GM18499 (cell line): ENCODE results near the gene ZNF574.
"Not testable (repeated sequence)": the region's sequence is repeated elsewhere in the genome, so short reads cannot be mapped to it uniquely, and the experiment has no call there.

Source experiments
- ATAC-seq: cut with Tn5 transposase; IDR thresholded peaks from one replicate; pipeline ENCODE4 v1.9.1; 2021; ENCODE audit warnings: moderate number of reproducible peaks; ENCODE audit not compliant: insufficient read depth, unreplicated experiment

Gene ZNF574, protein sequence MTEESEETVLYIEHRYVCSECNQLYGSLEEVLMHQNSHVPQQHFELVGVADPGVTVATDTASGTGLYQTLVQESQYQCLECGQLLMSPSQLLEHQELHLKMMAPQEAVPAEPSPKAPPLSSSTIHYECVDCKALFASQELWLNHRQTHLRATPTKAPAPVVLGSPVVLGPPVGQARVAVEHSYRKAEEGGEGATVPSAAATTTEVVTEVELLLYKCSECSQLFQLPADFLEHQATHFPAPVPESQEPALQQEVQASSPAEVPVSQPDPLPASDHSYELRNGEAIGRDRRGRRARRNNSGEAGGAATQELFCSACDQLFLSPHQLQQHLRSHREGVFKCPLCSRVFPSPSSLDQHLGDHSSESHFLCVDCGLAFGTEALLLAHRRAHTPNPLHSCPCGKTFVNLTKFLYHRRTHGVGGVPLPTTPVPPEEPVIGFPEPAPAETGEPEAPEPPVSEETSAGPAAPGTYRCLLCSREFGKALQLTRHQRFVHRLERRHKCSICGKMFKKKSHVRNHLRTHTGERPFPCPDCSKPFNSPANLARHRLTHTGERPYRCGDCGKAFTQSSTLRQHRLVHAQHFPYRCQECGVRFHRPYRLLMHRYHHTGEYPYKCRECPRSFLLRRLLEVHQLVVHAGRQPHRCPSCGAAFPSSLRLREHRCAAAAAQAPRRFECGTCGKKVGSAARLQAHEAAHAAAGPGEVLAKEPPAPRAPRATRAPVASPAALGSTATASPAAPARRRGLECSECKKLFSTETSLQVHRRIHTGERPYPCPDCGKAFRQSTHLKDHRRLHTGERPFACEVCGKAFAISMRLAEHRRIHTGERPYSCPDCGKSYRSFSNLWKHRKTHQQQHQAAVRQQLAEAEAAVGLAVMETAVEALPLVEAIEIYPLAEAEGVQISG

DNA sequence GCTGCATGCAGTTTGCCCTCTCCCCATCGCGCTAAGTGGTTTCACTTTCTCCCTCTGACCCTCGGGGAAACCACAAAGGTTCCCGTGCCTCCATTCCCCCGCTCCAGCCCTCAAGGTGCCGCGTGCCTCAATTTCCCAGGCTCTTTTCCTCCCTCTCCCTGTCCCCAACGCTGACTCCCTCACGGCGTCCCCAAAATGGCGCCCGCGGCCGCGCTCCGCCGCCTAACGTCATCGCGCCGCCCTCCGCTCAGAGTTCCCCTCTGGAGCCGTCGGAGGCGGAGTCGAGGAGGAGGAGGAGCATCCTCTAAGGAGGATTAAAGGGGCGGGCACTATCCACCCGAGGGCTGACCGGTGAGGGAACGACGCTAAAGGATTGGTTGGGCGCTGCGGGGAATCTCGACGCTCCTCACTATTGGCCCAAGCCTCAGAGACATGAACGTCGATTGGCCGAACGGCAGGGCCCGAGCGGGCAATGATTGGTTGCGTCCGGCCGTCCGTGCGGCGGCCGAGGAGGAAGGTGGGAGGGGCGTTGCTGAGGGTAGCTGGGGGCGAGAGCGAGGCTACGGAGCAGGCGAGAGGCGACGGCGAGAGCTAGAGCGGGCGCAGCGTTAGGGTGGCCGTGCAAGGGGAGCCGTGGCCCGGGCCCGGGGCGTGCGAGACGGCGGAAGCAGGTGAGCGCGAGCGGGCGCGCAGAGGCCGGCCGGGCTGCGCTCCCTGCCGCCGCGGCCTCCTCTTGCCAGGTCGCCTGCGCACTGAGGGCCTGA, at the start of gene ZNF574:
ZNF574 (plus strand) TSS at position 551 of the 764 bp plus-strand sequence. CDS start 2,441 bp downstream, outside the sequence.
- peak; percentile 90 for ATAC-seq

DNA sequence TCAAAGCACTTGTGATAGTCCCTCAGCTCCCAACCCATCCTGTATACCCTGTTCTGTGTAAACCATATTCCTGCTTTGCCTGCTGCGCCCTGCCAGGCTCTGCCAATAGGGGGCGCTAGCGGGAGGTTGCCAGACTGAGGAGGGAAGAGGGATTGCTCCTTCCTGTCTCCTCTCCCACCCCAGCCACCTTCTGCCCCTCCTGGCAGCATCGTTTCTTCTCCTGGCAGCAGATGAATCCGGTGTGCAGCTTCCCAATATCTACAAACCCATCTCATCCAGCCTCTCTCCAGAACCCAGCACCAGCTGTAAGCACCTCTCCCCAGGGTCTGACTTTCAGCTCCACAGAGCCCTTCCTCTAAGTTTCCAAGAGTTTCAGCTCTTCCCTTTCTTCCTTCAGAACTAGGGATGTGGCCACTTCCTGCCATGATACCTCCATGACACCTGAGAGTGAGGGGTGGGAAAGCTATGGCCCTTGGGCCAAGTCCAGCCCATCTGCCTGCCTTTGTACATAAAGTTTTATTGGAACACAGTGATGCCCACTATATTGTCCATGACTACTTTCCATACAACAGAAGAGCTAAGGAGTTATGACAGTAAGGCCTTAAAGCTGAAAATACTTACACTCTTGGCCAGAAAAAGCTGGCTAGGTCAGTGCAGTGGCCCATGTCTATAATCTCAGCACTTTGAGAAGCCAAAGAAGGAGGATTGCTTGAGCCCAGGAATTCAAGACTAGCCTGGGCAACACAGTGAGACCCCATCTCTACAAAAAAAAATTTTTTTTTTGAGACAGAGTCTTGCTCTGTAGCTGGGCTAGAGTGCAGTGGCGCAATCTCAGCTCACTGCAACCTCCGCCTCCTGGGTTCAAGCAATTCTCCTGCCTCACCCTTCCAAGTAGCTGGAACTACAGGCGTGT, 47.4 kb upstream of the ZNF574 start:
- no peak for ATAC-seq

DNA sequence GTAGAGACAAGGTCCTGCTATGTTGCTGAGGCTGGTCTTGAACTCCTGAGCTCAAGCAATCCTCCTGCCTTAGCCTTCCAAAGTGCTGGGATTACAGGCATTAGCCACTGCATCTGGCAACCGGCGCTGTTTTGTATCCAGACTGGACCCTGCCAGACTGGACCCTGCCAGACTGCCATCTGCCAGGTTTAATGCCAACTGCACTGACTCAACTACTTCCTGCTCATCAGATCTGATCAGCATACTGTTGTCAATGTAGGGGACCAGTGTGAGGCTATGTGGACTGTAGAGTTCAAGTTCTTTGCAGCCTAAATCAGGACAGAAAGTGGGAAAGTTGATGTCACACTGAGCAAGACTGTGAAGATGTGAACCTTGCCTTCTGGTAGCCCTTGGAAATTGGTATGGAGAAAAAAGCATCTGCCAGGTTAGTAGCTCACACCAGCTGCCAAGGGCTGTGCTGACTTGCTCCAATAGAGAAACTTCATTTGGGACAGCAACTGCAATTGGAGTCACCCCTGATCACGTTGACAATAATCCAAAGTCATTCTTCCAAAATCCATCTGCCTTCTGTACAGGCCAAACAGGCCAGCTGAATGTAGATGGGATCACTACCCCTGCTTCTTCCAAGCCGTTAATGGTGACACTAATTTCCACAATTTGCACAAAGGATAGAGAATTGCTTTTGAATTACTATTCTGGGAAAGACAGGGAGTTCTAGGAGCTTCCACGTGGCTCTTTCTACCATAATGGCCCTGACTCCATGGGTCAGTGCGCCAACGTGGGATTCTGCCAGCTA, 45.1 kb upstream of the ZNF574 start:
- no peak for ATAC-seq

DNA sequence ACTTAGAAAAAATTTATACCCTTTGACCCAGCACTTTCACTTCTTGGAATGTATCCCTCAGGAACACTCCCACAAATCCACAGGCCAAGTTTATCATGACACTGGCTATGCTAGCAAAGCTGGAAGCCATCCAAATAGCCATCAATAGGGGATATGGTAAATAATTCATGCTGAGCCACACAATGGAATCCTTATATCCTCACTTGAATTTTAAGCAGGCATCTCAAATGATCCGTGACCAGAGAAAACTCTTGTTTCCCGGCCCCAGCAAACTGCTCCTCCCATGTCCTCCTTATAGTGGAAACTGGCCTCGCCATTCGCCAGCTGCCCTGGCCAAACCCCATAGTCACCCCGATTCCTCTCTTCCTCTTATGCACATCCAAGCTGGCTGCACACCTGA, 43.5 kb upstream of the ZNF574 start:
- ATAC-seq: no peak

DNA sequence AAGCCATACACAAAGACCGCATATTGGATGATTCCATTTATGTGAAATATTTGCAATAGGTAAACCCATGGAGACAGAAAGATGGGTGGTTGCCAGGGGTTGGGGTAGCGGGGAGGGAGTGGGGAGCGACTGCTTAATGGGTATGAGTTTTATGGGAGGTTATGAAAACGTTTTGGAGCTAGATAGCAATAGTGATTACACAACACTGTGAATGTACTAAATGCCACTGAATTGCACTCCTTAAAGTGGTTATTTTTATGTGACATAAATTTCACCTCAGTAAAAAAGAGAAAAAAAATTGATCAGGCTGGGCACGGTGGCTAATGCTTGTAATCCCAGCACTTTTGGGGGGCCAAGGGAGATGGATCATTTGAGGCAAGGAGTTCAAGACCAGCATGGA, 42.6 kb upstream of the ZNF574 start:
- ATAC-seq: no peak

DNA sequence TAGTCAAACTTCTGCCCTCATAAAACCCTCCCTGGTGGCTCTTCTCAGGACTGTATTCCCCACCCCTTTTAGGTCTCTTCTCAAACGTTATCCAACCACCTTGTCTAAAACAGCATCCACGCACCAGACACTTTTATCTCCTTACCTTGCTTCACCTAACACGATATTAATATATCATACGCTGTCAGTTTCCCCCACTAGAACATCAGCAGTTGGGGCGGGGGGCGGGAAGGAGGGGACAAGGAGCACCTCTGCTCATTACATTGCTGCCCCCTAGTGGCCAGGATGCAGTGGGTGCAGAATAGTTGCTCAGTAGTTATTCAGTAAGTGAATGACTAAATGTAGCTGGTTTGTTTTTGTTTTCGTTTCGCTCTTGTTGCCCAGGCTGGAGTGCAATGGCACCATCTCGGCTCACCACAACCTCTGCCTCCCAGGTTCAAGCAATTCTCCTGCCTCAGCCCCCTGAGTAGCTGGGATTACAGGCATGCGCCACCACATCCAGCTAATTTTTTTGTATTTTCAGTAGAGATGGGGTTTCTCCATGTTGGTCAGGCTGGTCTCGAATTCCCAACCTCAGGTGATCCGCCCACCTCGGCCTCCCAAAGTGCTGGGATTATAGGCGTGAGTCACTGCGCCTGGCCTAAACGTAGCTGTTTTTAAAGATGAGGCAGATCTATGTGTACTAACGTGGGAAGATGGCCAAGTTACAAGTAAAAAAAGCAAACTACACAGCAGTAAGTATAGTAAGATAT, 41.1 kb upstream of the ZNF574 start:
- not testable (repeated sequence) for ATAC-seq

DNA sequence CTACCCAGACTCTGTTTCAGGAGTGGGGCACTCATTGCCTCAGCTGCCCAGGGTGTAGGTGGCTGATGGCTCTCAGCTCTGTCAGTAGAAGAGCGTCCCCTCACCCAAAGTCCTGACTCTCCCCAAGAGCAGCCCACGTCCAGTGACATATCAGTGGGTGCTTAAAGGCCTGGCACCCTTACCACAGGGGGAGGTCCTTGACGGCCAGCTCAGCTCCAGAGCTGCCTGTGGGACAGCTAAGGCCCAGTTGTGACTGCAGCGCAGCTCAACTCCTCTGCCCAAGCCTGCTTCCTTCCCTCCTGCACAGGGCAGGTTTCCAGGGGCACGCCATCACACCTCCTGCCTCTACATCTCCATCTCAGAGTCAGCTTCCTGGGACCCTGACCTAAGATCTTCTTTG, 38.3 kb upstream of the ZNF574 start:
- ATAC-seq: no peak

DNA sequence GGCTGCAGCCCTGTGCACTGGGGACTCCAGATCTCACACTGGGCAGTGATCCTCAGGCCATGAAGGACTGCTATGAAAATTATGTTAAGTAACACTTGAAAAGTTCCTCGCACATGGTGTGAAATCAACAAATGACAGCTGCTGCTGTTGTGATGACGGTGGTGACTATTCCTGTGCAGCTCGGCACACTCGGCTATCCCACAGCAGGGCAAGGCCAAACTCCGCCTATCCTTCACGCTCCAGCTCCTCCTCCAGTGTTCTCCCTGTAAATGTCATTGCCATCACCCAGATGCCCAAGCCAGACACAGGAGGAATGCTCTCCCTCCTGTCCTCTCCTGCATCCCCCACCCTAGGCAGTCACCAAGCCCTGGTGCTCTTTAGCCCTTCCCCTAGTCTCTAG, 37.3 kb upstream of the ZNF574 start:
- ATAC-seq: no peak

DNA sequence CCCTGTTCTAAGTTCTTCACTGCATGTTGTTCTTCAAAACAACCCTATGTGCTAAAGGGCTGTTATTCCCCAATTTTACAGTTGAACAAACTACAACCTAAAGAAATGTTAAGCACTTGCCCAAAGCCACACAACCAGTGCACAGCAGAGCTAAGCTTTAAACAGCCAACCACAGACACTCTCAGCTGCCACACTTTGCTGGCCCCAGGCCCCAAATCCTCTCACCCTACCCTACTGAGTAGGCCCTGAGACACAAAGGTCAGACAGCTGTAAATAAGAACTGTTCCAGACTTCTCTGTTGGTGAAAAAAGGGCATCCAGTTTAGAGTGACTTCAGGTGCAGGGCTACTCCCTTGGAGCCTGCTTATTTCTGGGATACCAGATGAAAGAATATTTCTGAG, 35.9 kb upstream of the ZNF574 start:
- no peak for ATAC-seq

DNA sequence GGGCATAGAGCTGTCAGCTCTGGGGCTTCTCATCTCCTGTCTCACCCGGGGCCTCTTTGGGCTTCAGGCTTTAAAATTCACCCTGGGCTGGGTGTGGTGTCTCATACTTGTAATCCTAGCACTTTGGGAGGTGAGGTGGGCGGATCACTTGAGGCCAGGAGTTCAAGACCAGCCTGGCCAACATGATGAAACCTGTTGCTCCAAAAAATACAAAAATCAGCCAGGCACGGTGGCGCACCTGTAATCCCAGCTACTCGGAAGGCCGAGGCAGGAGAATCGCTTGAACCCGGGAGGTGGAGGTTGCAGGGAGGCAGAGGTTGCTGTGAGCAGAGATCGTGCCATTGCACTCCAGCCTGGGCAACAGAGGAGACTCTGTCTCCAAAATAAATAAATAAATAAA, 35.5 kb upstream of the ZNF574 start:
- not testable (repeated sequence) for ATAC-seq

DNA sequence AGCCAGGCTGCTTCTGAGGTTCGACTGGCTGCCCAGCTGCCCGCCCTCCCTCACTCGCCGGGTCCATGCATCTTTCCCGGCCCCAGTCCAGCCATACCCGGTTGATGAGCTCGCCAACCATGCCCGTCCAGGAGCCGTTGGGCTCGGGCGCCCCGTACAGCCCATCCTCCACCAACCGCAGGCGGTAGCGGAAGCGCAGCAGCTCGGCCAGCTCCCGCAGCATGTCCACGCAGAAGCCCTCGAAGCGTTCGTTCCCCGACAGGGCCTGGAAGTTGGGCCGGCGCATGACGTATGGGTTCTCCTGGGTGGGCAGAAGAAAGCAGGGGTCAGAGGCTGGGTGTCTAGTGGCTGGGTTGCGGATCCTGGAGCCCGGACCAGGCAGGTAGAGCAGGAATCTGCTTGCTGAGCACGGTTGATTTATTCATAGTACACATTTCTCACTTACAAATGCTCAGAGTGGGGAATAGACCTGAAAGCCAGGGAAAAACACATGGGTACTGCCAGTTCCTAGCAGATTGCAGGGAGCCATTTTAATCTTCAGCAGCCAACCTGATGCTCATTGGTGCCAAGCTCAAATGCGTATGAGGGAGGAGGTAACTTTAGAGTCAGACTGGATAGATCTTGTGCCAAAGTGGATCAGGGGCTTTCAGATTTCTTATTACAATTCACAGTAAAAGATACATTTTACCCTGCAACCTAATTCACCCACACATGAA, 33.4 kb upstream of the ZNF574 start:
- no peak for ATAC-seq

DNA sequence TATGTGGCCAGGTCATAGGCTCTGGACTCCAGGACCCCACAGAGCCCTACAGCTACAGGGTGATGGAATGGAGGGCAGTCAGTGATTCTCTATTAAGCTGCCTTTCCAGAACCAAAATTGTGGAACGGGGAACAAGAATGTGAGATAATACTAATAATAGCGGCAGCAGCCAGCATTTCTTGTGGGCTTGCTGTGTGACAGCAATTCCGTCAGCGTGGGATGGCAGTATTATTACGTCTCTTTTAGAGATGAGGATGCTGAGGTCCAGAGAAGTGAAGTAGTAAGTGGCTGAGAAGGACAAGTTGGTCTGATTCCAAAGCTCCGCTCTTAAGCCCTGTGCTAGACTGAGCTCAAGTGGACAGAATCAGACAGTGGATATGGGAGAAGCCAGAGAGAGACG, 30.4 kb upstream of the ZNF574 start:
- ATAC-seq: no peak

DNA sequence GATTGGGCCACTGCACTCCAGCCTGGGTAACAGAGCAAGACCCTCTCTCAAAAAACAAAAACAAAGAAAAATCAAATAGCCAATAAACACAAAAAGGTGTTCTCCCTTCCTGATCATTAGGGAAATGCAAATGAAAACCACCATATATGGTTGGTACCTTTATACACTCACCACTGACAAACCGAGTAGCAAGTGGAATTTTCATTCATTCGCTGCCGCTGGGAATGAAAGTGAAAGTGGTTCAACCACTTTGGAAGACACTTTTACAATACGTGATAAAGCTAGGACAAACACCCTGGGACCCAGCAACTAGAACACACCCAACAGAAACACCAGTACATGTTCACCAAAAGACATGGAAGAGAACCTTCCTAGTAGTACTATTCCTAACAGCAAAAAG, 27.0 kb upstream of the ZNF574 start:
- ATAC-seq: no peak

DNA sequence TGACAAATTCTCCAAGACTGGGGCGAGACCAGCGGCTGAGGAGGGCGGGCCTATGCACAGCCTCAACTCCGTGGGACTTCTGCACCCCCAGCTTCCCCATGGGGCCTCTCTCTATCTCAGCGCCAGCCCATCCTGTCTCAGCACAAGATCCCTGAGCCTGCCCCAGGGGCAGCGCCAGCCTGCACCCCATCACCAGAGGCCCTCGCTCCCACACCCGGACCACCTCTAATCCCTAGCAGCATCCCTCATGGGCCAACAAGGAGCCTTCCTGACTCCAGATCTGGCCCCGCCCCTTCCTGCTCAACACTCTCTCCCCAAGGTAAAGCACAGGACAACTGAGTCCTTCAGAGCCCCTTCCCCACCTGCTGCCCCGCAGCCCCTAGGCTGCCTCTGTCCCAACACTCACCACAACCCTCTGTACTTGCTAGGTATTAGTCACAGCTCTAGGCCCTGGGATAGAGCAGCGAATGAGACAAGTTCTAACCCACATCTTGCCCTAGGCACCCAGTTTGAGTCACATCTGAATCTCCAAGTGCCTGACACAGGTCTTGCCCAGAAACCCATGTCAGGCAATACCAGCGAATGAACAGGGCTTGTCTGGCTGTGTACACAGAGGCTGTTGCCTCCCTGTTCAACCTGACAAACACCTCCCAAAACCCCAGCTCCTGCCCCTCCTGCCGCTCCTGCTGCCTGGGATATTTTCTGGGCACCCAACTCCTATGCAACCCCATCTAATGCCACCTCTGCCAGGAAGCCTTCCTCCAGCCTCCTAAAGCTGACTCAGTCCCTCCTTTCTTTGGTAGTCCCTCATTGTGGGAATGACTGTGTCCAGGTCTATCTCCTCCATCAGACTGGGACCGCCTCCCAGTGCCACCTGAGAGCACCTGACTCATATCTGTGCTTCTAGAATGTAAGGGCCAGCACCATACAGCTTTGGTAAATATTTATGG, 24.5 kb upstream of the ZNF574 start:
- ATAC-seq: no peak

DNA sequence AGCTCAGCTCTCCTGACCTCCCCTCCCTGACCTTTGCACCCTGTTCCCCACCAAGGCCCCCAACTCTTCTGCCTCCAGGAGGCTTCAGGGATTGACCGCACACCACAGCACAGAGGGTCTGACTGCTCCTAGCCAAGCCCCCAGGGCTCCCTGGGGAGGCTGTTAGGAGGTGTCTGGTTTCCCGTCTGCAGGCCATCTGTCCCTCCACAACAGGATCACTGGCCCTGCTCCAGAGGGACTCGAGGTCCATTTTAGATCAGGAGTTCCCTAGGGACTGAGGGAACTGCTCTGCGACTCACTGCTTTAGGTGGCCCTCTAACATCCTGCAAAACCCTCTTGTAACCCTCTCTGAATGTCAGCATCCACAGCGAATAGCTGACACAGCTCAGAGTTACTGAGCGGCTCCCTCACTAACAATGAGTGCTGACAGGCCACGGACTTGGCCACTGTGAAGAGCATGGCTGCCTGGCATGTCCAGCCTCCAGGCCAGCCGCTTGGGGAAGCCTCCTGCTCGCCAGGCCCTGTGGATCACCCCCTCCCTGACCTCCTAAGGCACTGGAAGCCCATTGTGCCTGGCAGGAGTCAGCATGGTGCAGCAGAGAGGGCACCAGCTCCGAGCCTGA, 23.6 kb upstream of the ZNF574 start:
- ATAC-seq: no peak
